ENCODE results near the gene RAB34.

DNA sequence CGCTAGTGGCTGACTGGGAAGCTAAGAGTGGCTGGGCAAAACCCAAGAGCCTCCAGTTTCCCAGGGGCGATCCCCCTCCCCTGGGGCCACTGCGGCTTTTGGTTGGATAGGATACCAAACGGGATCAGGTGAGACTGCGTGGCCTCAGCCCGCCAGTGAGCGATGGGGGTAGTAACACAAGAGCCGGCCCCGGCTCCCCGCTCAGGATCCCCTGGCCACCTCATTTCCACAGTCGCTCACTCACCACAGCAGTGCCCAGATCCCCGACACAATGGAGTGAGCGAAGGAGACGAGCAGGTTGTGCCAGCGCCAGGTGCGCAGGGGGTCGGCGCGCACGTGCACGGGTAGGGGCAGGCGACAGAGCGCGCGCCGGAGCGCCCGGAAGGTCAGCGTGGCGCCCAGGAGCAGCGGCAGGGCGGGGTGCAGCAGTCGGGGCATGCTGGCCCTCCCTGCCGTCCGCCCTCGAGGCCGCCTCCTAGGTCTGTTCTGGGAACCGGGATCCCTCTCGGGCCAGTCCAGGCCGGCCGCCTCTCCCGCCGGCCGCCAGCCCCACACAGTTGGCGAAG is 8.1 kb upstream of the RAB34 start:
- TF ChIP-seq POLR2AphosphoS2 (conservative IDR thresholded peaks at IDR 0.05; ENCODE audit: low read length), result peak; percentile 84; the same call in 1 of the 2 replicates
- no peak for TF ChIP-seq EP300 (IDR thresholded peaks at IDR 0.05)
- no peak for TF ChIP-seq NR3C1 (IDR thresholded peaks at IDR 0.05)
- no peak for TF ChIP-seq CHD4 (IDR thresholded peaks at IDR 0.05; ENCODE audit: borderline replicate concordance)
- TF ChIP-seq CTCF (IDR thresholded peaks at IDR 0.05), result no peak
- TF ChIP-seq KDM5A (IDR thresholded peaks at IDR 0.05), result no peak
- peak; percentile 81 for TF ChIP-seq POLR2A (IDR thresholded peaks at IDR 0.05; ENCODE audit: low read length)
- TF ChIP-seq FOSL2 (IDR thresholded peaks at IDR 0.05), result no peak
- TF ChIP-seq FOSL2 (CRISPR knock-in tag; IDR thresholded peaks at IDR 0.05), result peak; percentile 45
- TF ChIP-seq CHD2 (IDR thresholded peaks at IDR 0.05; ENCODE audit: low read length, partially characterized antibody), result no peak
- TF ChIP-seq HOXA7 (CRISPR knock-in tag; IDR thresholded peaks at IDR 0.05), result peak; percentile 88

All from A549 (cell line).